ENCODE data around the gene LNX1. TPM values are rescaled to one million over a fixed set of nuclear protein-coding genes. Genes with fewer than 3 reads are reported as not detected.

LNX1 gene
- total and polyA plus RNA-seq, 2 of the 8 experiments (the other 6 are each of a cell fraction or from before 2014, with no cell fraction given) = 2.7 to 3.8 TPM

GRCh38 chr4:53489279-53489889 lies 101.9 kb downstream of the LNX1 start:
- POLR2A ChIA-PET (ENCODE audit: partially characterized antibody) = no interaction called here
- TF ChIP-seq RBBP5 (IDR thresholded peaks at IDR 0.05; ENCODE audit: borderline replicate concordance, low read depth, low read length) (no peak), BACH1 (IDR thresholded peaks at IDR 0.05; ENCODE audit: low read length) (peak; percentile 76)
- FAIRE-seq = no peak
- no peak overlapping the region for H3K27ac ChIP-seq (ENCODE audit: low read depth, low read length)
- no peak overlapping the region for H3K18ac ChIP-seq (ENCODE audit: extremely low read depth, low read length)
- H3K9me3 ChIP-seq (ENCODE audit: insufficient read depth in 2 of 2, low read depth in 1 of 2, low read length in 1 of 2) = no peaks in the 10 kb centered on the region
- H3K23me2 ChIP-seq (ENCODE audit: low read depth, low read length) = no peaks in the 10 kb centered on the region
- no peaks in the 10 kb centered on the region for H3K36me3 ChIP-seq (ENCODE audit: control insufficient read depth in 2 of 4, insufficient read depth in 4 of 4, low read length in 3 of 4)
- H3K79me1 ChIP-seq (ENCODE audit: low read depth, low read length) = no peaks in the 10 kb centered on the region
- no peak overlapping the region for H3K4me3 ChIP-seq (ENCODE audit: extremely low read depth in 1 of 4, insufficient read depth in 2 of 4, low read depth in 3 of 4, low read length in 4 of 4)
- no peak overlapping the region for H2BK12ac ChIP-seq (ENCODE audit: low read depth, low read length)
- H3K23ac ChIP-seq (ENCODE audit: insufficient read length) = no peak overlapping the region
- no peak overlapping the region for H2BK5ac ChIP-seq (ENCODE audit: low read depth, low read length)
- no peak overlapping the region for H4K91ac ChIP-seq (replicated peaks; ENCODE audit: insufficient read length, low read length)
- no peak overlapping the region for H4K8ac ChIP-seq (ENCODE audit: extremely low read depth, insufficient read depth, low read length)
- H2BK120ac ChIP-seq (replicated peaks; ENCODE audit: low read depth, low read length) = no peak overlapping the region
- CTCF ChIA-PET (ENCODE audit: partially characterized antibody) = interaction anchor here (0.8 to 7.5 kb wide), 7 partner anchors 11 to 225 kb away, joined by 3 to 54 read pairs (median 5); no protein-coding TSS in a partner anchor
- no peak overlapping the region for H3K4ac ChIP-seq (replicated peaks; ENCODE audit: insufficient read length, low read depth, low read length)
- no peaks in the 10 kb centered on the region for H4K20me1 ChIP-seq (replicated peaks in 1 of 2; ENCODE audit: control insufficient read depth in 1 of 2, insufficient read depth in 2 of 2, low read length in 2 of 2)
- no peaks in the 10 kb centered on the region for H3K27me3 ChIP-seq (replicated peaks in 1 of 4; ENCODE audit: control insufficient read depth in 3 of 4, extremely low read depth in 1 of 4, insufficient read depth in 3 of 4, low read length in 3 of 4)
- H2BK20ac ChIP-seq (ENCODE audit: low read length) = no peak overlapping the region
- no peak overlapping the region for H3K14ac ChIP-seq (ENCODE audit: insufficient read length)
- H2AK5ac ChIP-seq (ENCODE audit: low read depth, low read length) = no peak overlapping the region
- H3K4me1 ChIP-seq (replicated peaks in 1 of 4; ENCODE audit: control insufficient read depth in 3 of 4, insufficient read depth in 4 of 4, low read length in 3 of 4) = peaks cover 0 to 3% (median 0%) of the 10 kb centered on the region in 4 experiments; a peak in 3 of 7 replicates
- H2AFZ ChIP-seq (ENCODE audit: low read length) = no peak overlapping the region
- no peak overlapping the region for H4K5ac ChIP-seq (ENCODE audit: insufficient read length, low read depth, low read length)
- no peak overlapping the region for H3K4me2 ChIP-seq (ENCODE audit: insufficient read depth in 1 of 2, low read depth in 2 of 2, low read length in 2 of 2)
- no peak overlapping the region for H2BK15ac ChIP-seq (ENCODE audit: low read length)
- DNase-seq (ENCODE audit: low read depth in 1 of 2, low spot score in 2 of 2) = no peak
- H3K56ac ChIP-seq (replicated peaks; ENCODE audit: insufficient read length, low read depth, low read length) = no peak overlapping the region
- H3K9ac ChIP-seq (replicated peaks in 1 of 4; ENCODE audit: extremely low read depth in 1 of 4, low read depth in 3 of 4, low read length in 3 of 4) = no peak overlapping the region
- no peaks in the 10 kb centered on the region for H3K79me2 ChIP-seq (ENCODE audit: control insufficient read depth in 1 of 2, insufficient read depth in 2 of 2, low read length in 2 of 2)

Data from H1 (cell line).